ENCODE measurements around the gene SLC25A2. TPM values are rescaled to one million over a fixed set of nuclear protein-coding genes. Genes with fewer than 3 reads are reported as not detected.

Gene SLC25A2
- total RNA-seq, 1 experiment from 2014 or later = 0.33 TPM

- DNase-seq = no peak
- H3K4me3 ChIP-seq = no peak overlapping the region
- no TSS peak for BruUV-seq (replicated peaks)
- ChIA-PET CTCF (no interaction called here), POLR2A (ENCODE audit: unreplicated experiment) (no interaction called here)
- H3K9me2 ChIP-seq (ENCODE audit: insufficient read depth) = no peaks in the 10 kb centered on the region
- 0 out of 2 replicates have a peak, but pooled peaks cover 5% of the 10 kb centered on the region for H3K4me1 ChIP-seq (replicated peaks; ENCODE audit: insufficient read depth)
- peaks cover 6% of the 10 kb centered on the region; the same call in 1 of the 2 replicates for H3K27me3 ChIP-seq (ENCODE audit: insufficient read depth, low read depth)
- no peak overlapping the region for H2AFZ ChIP-seq
- no peak overlapping the region for H3K4me2 ChIP-seq
- no peak overlapping the region for H3K27ac ChIP-seq
- H4K20me1 ChIP-seq (ENCODE audit: insufficient read depth) = no peaks in the 10 kb centered on the region
- intact Hi-C loops (cut with micrococcal nuclease; ENCODE audit: unreplicated experiment) = loop anchor here (10.0 kb wide), 2 partner anchors 93 to 203 kb away; partner anchors contain the start of genes PCDHGA10 and PCDHGB7
- H3F3A ChIP-seq (ENCODE audit: insufficient read depth, low read depth) = peaks cover 36% of the 10 kb centered on the region
- H3K79me2 ChIP-seq (ENCODE audit: low read depth) = peaks cover 25% of the 10 kb centered on the region
- peaks cover 52% of the 10 kb centered on the region for H3K9me3 ChIP-seq (ENCODE audit: insufficient read depth, low read depth)
- H3K36me3 ChIP-seq (ENCODE audit: low read depth) = peaks cover 29% of the 10 kb centered on the region
- TF ChIP-seq CTCF (conservative IDR thresholded peaks at IDR 0.05) = no peak
- no peak for TF ChIP-seq EZH2 (IDR thresholded peaks at IDR 0.05; ENCODE audit: low read depth)
These were observed 18.4 kb upstream of the SLC25A2 start for GRCh38 chr5:141322261-141322660.

- Histone ChIP-seq H3F3A (ENCODE audit: insufficient read depth, low read depth) (peaks cover 45% of the 10 kb centered on the region), H4K20me1 (ENCODE audit: insufficient read depth) (no peaks in the 10 kb centered on the region), H3K4me3 (peak within 1 kb of the TSS; percentile 89), H3K4me2 (peak within 1 kb of the TSS; percentile 76), H3K4me1 (replicated peaks; ENCODE audit: insufficient read depth) (0 out of 2 replicates have a peak, but pooled peaks cover 5% of the 10 kb centered on the region), H3K27ac (peak within 1 kb of the TSS; percentile 91), H2AFZ (peak within 1 kb of the TSS; percentile 92), H3K36me3 (ENCODE audit: low read depth) (peaks cover 29% of the 10 kb centered on the region), H3K27me3 (ENCODE audit: insufficient read depth, low read depth) (0 out of 2 replicates have a peak, but pooled peaks cover 6% of the 10 kb centered on the region), H3K79me2 (ENCODE audit: low read depth) (peaks cover 25% of the 10 kb centered on the region), H3K9me3 (ENCODE audit: insufficient read depth, low read depth) (peaks cover 56% of the 10 kb centered on the region), H3K9me2 (ENCODE audit: insufficient read depth) (no peaks in the 10 kb centered on the region)
- ChIA-PET CTCF (interaction anchor here (0.5 to 1.3 kb wide), 7 partner anchors 8 to 525 kb away, joined by 3 to 7 read pairs (median 4); partner anchors contain the start of genes PCDHGA1 and PCDHGB2), POLR2A (ENCODE audit: unreplicated experiment) (interaction anchor here (0.5 to 0.9 kb wide), 10 partner anchors 10 to 332 kb away, joined by 3 to 8 read pairs (median 4); partner anchors contain the start of genes PCDHGA10 and PCDHGC3)
- TF ChIP-seq EZH2 (IDR thresholded peaks at IDR 0.05; ENCODE audit: low read depth) (no peak), CTCF (conservative IDR thresholded peaks at IDR 0.05) (peak; percentile 88)
- TSS peak; percentile 87 for BruUV-seq (replicated peaks)
- intact Hi-C loops (cut with micrococcal nuclease; ENCODE audit: unreplicated experiment) = loop anchor here (10.0 kb wide), 2 partner anchors 94 to 204 kb away; partner anchors contain the start of genes PCDHGA10 and PCDHGB7
- DNase-seq = peak; percentile 75 to 90
These were observed 16.6 kb upstream of the SLC25A2 start, which contains the start of gene TAF7 for GRCh38 chr5:141320225-141321169. TAF7 (minus strand) TSS chr5:141320784; CDS start chr5:141320044, 740 bp downstream.

- DNase-seq = no peak
- ChIA-PET POLR2A (ENCODE audit: unreplicated experiment) (interaction anchor here (0.6 to 0.9 kb wide), 4 partner anchors 139 to 298 kb away, joined by 3 to 7 read pairs (median 5); no protein-coding TSS in a partner anchor), CTCF (interaction anchor here (0.5 to 1.3 kb wide), 5 partner anchors 9 to 244 kb away, joined by 3 to 5 read pairs (median 4); partner anchors contain the start of genes PCDHGA1 and PCDHGB2)
- Histone ChIP-seq H3K79me2 (ENCODE audit: low read depth) (peaks cover 25% of the 10 kb centered on the region), H2AFZ (no peak overlapping the region), H3K4me3 (peak overlapping the region; percentile 89), H3K9me3 (ENCODE audit: insufficient read depth, low read depth) (peaks cover 56% of the 10 kb centered on the region), H3K9me2 (ENCODE audit: insufficient read depth) (no peaks in the 10 kb centered on the region), H4K20me1 (ENCODE audit: insufficient read depth) (no peaks in the 10 kb centered on the region), H3K27me3 (ENCODE audit: insufficient read depth, low read depth) (0 out of 2 replicates have a peak, but pooled peaks cover 6% of the 10 kb centered on the region), H3F3A (ENCODE audit: insufficient read depth, low read depth) (peaks cover 45% of the 10 kb centered on the region), H3K36me3 (ENCODE audit: low read depth) (peaks cover 29% of the 10 kb centered on the region), H3K27ac (no peak overlapping the region), H3K4me2 (peak overlapping the region; percentile 76), H3K4me1 (replicated peaks; ENCODE audit: insufficient read depth) (0 out of 2 replicates have a peak, but pooled peaks cover 5% of the 10 kb centered on the region)
- TF ChIP-seq CTCF (conservative IDR thresholded peaks at IDR 0.05) = no peak
- no peak for TF ChIP-seq EZH2 (IDR thresholded peaks at IDR 0.05; ENCODE audit: low read depth)
- intact Hi-C loops (cut with micrococcal nuclease; ENCODE audit: unreplicated experiment) = loop anchor here (10.0 kb wide), 2 partner anchors 95 to 205 kb away; partner anchors contain the start of genes PCDHGA10 and PCDHGB7
- BruUV-seq (replicated peaks) = no TSS peak
These were observed 15.8 kb upstream of the SLC25A2 start for GRCh38 chr5:141319699-141320098.

Measured in PC-9 (cell line).